Tibial artery (tissue), 4 donors: ENCODE data around the gene KCND2.

Experiments used
- DNase-seq, 2 donors: peaks; one replicate each; pipeline ENCODE4 v3.0.0-alpha.2; 2019
- H3K27ac ChIP-seq, 2 donors: fragments of 200-600 bp; sonication (generic) in 1 of 2; 1 replicate in 1 of 2; 2 replicates in 1 of 2; pipeline ENCODE4 v1.5.1; 2018 to 2019; ENCODE audit warnings: mild to moderate bottlenecking in 1 of 2
- H3K27me3 ChIP-seq, 2 donors: fragments of 200-600 bp; sonication (generic) in 1 of 2; one replicate each; pipeline versions ENCODE4 v1.5.1 to v1.6.0; 2016 to 2019
- H3K36me3 ChIP-seq, 3 donors: fragments of 200-600 bp; sonication (generic) in 2 of 3; one replicate each; pipeline ENCODE4 v1.5.1; 2016 to 2019; ENCODE audit warnings: mild to moderate bottlenecking in 2 of 3
- H3K4me1 ChIP-seq, 4 donors: fragments of 200-600 bp; sonication (generic) in 2 of 4; 1 replicate in 3 of 4; 2 replicates in 1 of 4; pipeline ENCODE4 v1.5.1; 2016 to 2019
- H3K4me3 ChIP-seq, 2 donors: fragments of 200-600 bp; sonication (generic) in 1 of 2; 1 replicate in 1 of 2; 2 replicates in 1 of 2; pipeline ENCODE4 v1.5.1; 2018 to 2019; ENCODE audit warnings: mild to moderate bottlenecking in 2 of 2
- H3K9me3 ChIP-seq, 3 donors: fragments of 200-600 bp; sonication (generic) in 1 of 3; one replicate each; pipeline ENCODE4 v1.5.1; 2016 to 2019
- CTCF ChIP-seq, 2 experiments: fragments of 200-600 bp in 1 of 2; fragments of 450-650 bp in 1 of 2; IDR thresholded peaks; one replicate each; pipeline ENCODE4 v1.5.1; 2017 to 2019; ENCODE audit warnings: antibody characterized with exemption in 2 of 2, mild to moderate bottlenecking in 1 of 2, moderate library complexity in 1 of 2
- intact Hi-C: fragments of 100-400 bp; cut with DNase I; formaldehyde crosslinking; loops from one replicate; pipeline ENCODE4 v1.15.0; 2023; ENCODE audit warnings: low total_unique reads

Gene KCND2

GRCh38 chr7:120407010-120407409 is 134.0 kb downstream of the KCND2 start:
- Histone ChIP-seq H3K9me3 (no peaks in the 10 kb centered on the region), H3K27me3 (no peaks in the 10 kb centered on the region), H3K4me1 (no peaks in the 10 kb centered on the region), H3K4me3 (no peak overlapping the region), H3K27ac (no peak overlapping the region), H3K36me3 (no peaks in the 10 kb centered on the region)
- intact Hi-C loops, result no loop called here
- TF ChIP-seq CTCF (IDR thresholded peaks at IDR 0.05), result no peak
- no peak for DNase-seq

GRCh38 chr7:120412139-120413050 is 139.4 kb downstream of the KCND2 start:
- Histone ChIP-seq H3K27ac (no peak overlapping the region), H3K27me3 (no peaks in the 10 kb centered on the region)
- intact Hi-C loops, result no loop called here

GRCh38 chr7:120413164-120413563 is 140.2 kb downstream of the KCND2 start:
- Histone ChIP-seq H3K4me3 (no peak overlapping the region), H3K4me1 (no peaks in the 10 kb centered on the region), H3K27ac (no peak overlapping the region), H3K36me3 (no peaks in the 10 kb centered on the region), H3K27me3 (no peaks in the 10 kb centered on the region), H3K9me3 (no peaks in the 10 kb centered on the region)
- TF ChIP-seq CTCF (IDR thresholded peaks at IDR 0.05), result no peak
- no peak for DNase-seq
- intact Hi-C loops, result no loop called here

More at GRCh38 chr7:120412139-120413050, 139.4 kb downstream of the KCND2 start:
- H3K4me3 ChIP-seq, result no peak overlapping the region
- H3K9me3 ChIP-seq, result no peaks in the 10 kb centered on the region
- no peaks in the 10 kb centered on the region for H3K4me1 ChIP-seq
- no peaks in the 10 kb centered on the region for H3K36me3 ChIP-seq
- TF ChIP-seq CTCF (IDR thresholded peaks at IDR 0.05), result no peak
- no peak for DNase-seq

- H3K27me3 ChIP-seq, result no peaks in the 10 kb centered on the region
- no peaks in the 10 kb centered on the region for H3K36me3 ChIP-seq
- H3K4me1 ChIP-seq, result no peaks in the 10 kb centered on the region
- H3K9me3 ChIP-seq, result no peaks in the 10 kb centered on the region
- H3K27ac ChIP-seq, result no peak overlapping the region
- DNase-seq, result no peak
- no peak for TF ChIP-seq CTCF (IDR thresholded peaks at IDR 0.05)
- intact Hi-C loops, result no loop called here
- H3K4me3 ChIP-seq, result no peak overlapping the region
Measured at GRCh38 chr7:120417244-120417979, 144.4 kb downstream of the KCND2 start.

GRCh38 chr7:120421151-120421651 is 148.2 kb downstream of the KCND2 start:
- no peaks in the 10 kb centered on the region for H3K9me3 ChIP-seq
- no peak for TF ChIP-seq CTCF (IDR thresholded peaks at IDR 0.05)
- no peak overlapping the region for H3K4me3 ChIP-seq
- H3K27ac ChIP-seq, result no peak overlapping the region
- no peak for DNase-seq
- H3K4me1 ChIP-seq, result no peaks in the 10 kb centered on the region
- no peaks in the 10 kb centered on the region for H3K36me3 ChIP-seq
- no peaks in the 10 kb centered on the region for H3K27me3 ChIP-seq
- intact Hi-C loops, result no loop called here
